Mucosa of rectum (tissue), 2 donors: Measurements from ENCODE around the gene TGM2.

Source experiments
- H3K27ac ChIP-seq, 2 donors: one replicate each; pipeline ENCODE4 v1.7.0; 2013; ENCODE audit warnings: inconsistent platforms in 2 of 2, low read depth in 2 of 2, low read length in 2 of 2
- H3K27me3 ChIP-seq, 2 donors: one replicate each; pipeline ENCODE4 v1.7.0; 2013; ENCODE audit warnings: low read length in 2 of 2; ENCODE audit not compliant: control insufficient read depth in 2 of 2, insufficient read depth in 2 of 2
- H3K36me3 ChIP-seq, 2 donors: one replicate each; pipeline ENCODE4 v1.7.0; 2013; ENCODE audit warnings: low read length in 2 of 2; ENCODE audit not compliant: control insufficient read depth in 2 of 2, insufficient read depth in 2 of 2
- H3K4me1 ChIP-seq, 2 donors: one replicate each; pipeline ENCODE4 v1.7.0; 2013; ENCODE audit warnings: low read length in 2 of 2, mild to moderate bottlenecking in 1 of 2; ENCODE audit not compliant: control insufficient read depth in 2 of 2, insufficient read depth in 2 of 2
- H3K4me3 ChIP-seq, 2 donors: one replicate each; pipeline ENCODE4 v1.7.0; 2013; ENCODE audit warnings: low read length in 2 of 2
- H3K9ac ChIP-seq, 2 donors: one replicate each; pipeline ENCODE4 v1.7.0; 2013; ENCODE audit warnings: low read length in 2 of 2, low read depth in 1 of 2, mild to moderate bottlenecking in 1 of 2
- H3K9me3 ChIP-seq, 2 donors: one replicate each; pipeline ENCODE4 v1.7.0; 2013; ENCODE audit warnings: low read length in 2 of 2; ENCODE audit not compliant: control insufficient read depth in 2 of 2
- donor health status: healthy.
- donor health status: Normal muscosa, but diverticular disease.

The TGM2 gene

GRCh38 chr20:38208523-38208922 lies 43.5 kb upstream of the TGM2 start:
- no peak overlapping the region for H3K27ac ChIP-seq

GRCh38 chr20:38208088-38208487 lies 43.0 kb upstream of the TGM2 start:
- H3K9me3 ChIP-seq, result no peaks in the 10 kb centered on the region
- no peaks in the 10 kb centered on the region for H3K4me1 ChIP-seq
- H3K27ac ChIP-seq, result no peak overlapping the region
- H3K27me3 ChIP-seq, result no peaks in the 10 kb centered on the region
- no peaks in the 10 kb centered on the region for H3K36me3 ChIP-seq
- H3K4me3 ChIP-seq, result no peak overlapping the region
- no peak overlapping the region for H3K9ac ChIP-seq

More at GRCh38 chr20:38208523-38208922, 43.5 kb upstream of the TGM2 start:
- no peak overlapping the region for H3K4me3 ChIP-seq
- H3K27me3 ChIP-seq, result no peaks in the 10 kb centered on the region
- H3K9ac ChIP-seq, result no peak overlapping the region
- no peaks in the 10 kb centered on the region for H3K36me3 ChIP-seq
- no peaks in the 10 kb centered on the region for H3K9me3 ChIP-seq
- no peaks in the 10 kb centered on the region for H3K4me1 ChIP-seq

GRCh38 chr20:38207621-38208020 lies 42.6 kb upstream of the TGM2 start:
- Histone ChIP-seq H3K36me3 (no peaks in the 10 kb centered on the region), H3K4me1 (no peaks in the 10 kb centered on the region), H3K4me3 (no peak overlapping the region), H3K9ac (no peak overlapping the region), H3K27ac (no peak overlapping the region), H3K27me3 (no peaks in the 10 kb centered on the region), H3K9me3 (no peaks in the 10 kb centered on the region)

GRCh38 chr20:38205001-38205400 lies 39.9 kb upstream of the TGM2 start:
- Histone ChIP-seq H3K36me3 (no peaks in the 10 kb centered on the region), H3K27me3 (no peaks in the 10 kb centered on the region), H3K9me3 (no peaks in the 10 kb centered on the region), H3K9ac (no peak overlapping the region), H3K27ac (no peak overlapping the region), H3K4me1 (no peaks in the 10 kb centered on the region), H3K4me3 (no peak overlapping the region)

- Histone ChIP-seq H3K4me1 (no peaks in the 10 kb centered on the region), H3K36me3 (no peaks in the 10 kb centered on the region), H3K27ac (no peak overlapping the region), H3K27me3 (no peaks in the 10 kb centered on the region), H3K9me3 (no peaks in the 10 kb centered on the region), H3K4me3 (no peak overlapping the region), H3K9ac (no peak overlapping the region)
Measured at GRCh38 chr20:38203981-38204357, 38.9 kb upstream of the TGM2 start.

GRCh38 chr20:38203337-38203980 lies 38.4 kb upstream of the TGM2 start:
- no peaks in the 10 kb centered on the region for H3K4me1 ChIP-seq
- H3K4me3 ChIP-seq, result no peak overlapping the region
- H3K36me3 ChIP-seq, result no peaks in the 10 kb centered on the region
- H3K9me3 ChIP-seq, result no peaks in the 10 kb centered on the region
- H3K9ac ChIP-seq, result no peak overlapping the region
- no peak overlapping the region for H3K27ac ChIP-seq
- no peaks in the 10 kb centered on the region for H3K27me3 ChIP-seq

GRCh38 chr20:38202982-38203293 lies 37.9 kb upstream of the TGM2 start:
- no peaks in the 10 kb centered on the region for H3K9me3 ChIP-seq
- H3K4me1 ChIP-seq, result no peaks in the 10 kb centered on the region
- no peak overlapping the region for H3K9ac ChIP-seq
- no peaks in the 10 kb centered on the region for H3K36me3 ChIP-seq
- H3K27ac ChIP-seq, result no peak overlapping the region
- no peaks in the 10 kb centered on the region for H3K27me3 ChIP-seq
- H3K4me3 ChIP-seq, result no peak overlapping the region

GRCh38 chr20:38202153-38202981 lies 37.3 kb upstream of the TGM2 start:
- H3K4me3 ChIP-seq, result no peak overlapping the region
- H3K4me1 ChIP-seq, result no peaks in the 10 kb centered on the region
- no peak overlapping the region for H3K27ac ChIP-seq
- no peak overlapping the region for H3K9ac ChIP-seq
- H3K27me3 ChIP-seq, result no peaks in the 10 kb centered on the region
- no peaks in the 10 kb centered on the region for H3K9me3 ChIP-seq
- H3K36me3 ChIP-seq, result no peaks in the 10 kb centered on the region

GRCh38 chr20:38201356-38201755 lies 36.3 kb upstream of the TGM2 start:
- Histone ChIP-seq H3K4me1 (no peaks in the 10 kb centered on the region), H3K36me3 (no peaks in the 10 kb centered on the region), H3K9me3 (no peaks in the 10 kb centered on the region), H3K27ac (no peak overlapping the region), H3K9ac (no peak overlapping the region), H3K4me3 (no peak overlapping the region), H3K27me3 (no peaks in the 10 kb centered on the region)

- H3K4me3 ChIP-seq, result no peak overlapping the region
Measured at GRCh38 chr20:38200646-38201045, 35.6 kb upstream of the TGM2 start.

More at GRCh38 chr20:38200646-38201045, 35.6 kb upstream of the TGM2 start:
- H3K9ac ChIP-seq, result no peak overlapping the region
- no peak overlapping the region for H3K27ac ChIP-seq
- no peaks in the 10 kb centered on the region for H3K9me3 ChIP-seq
- H3K27me3 ChIP-seq, result no peaks in the 10 kb centered on the region
- H3K4me1 ChIP-seq, result no peaks in the 10 kb centered on the region
- no peaks in the 10 kb centered on the region for H3K36me3 ChIP-seq
